ENCODE results near the gene ING4. TPM values are rescaled to one million over a fixed set of nuclear protein-coding genes. Genes with fewer than 3 reads are reported as not detected.

The ING4 gene
- total and polyA plus RNA-seq, 2 of the 4 experiments (the other 2 are of a cell fraction): 22.0 to 47.5 TPM

DNA sequence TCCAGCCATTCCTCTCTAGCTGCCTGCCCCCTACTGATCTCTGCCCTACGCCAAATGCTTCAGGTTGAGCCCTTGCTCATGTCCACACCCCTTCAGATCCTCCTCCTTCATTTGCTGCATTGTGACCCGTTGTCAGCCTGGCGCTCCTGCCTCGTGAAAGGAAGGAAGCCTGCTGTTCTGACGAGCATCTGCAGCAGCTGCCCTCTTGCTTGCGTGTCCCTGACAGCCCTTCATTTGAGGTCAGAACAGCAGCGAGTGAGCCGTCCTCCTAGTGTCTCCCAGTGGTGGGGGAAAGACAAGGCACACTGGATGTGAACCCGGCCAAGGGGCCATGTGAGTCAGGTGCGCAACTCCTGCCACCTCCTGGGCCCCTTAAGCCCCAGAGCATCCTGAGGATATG lies 40.7 kb upstream of the ING4 start:
- Histone ChIP-seq H3K4me2 (ENCODE audit: low read depth, low read length) (no peak overlapping the region), H3K9me1 (ENCODE audit: insufficient read depth, low read length) (no peaks in the 10 kb centered on the region), H2BK20ac (ENCODE audit: low read depth, low read length) (no peak overlapping the region), H3K4ac (ENCODE audit: low read depth, low read length) (no peak overlapping the region), H3K9ac (ENCODE audit: low read depth, low read length) (no peak overlapping the region), H4K8ac (ENCODE audit: low read depth in 2 of 2, low read length in 2 of 2) (no peak overlapping the region), H2BK5ac (ENCODE audit: low read depth, low read length, poor library complexity, severe bottlenecking) (no peak overlapping the region), H2AK9ac (replicated peaks; ENCODE audit: low read depth, low read length, poor library complexity) (peak overlapping the region; percentile 1), H3K4me1 (ENCODE audit: control insufficient read depth, insufficient read depth, low read length) (peaks cover 4% of the 10 kb centered on the region), H2BK15ac (ENCODE audit: low read depth, low read length) (no peak overlapping the region), H3K23ac (ENCODE audit: low read depth, low read length) (no peak overlapping the region), H3K18ac (ENCODE audit: low read depth, low read length) (no peak overlapping the region), H2BK120ac (ENCODE audit: low read depth, low read length) (no peak overlapping the region), H4K91ac (ENCODE audit: insufficient read depth, low read depth, low read length) (no peak overlapping the region), H3K4me3 (ENCODE audit: insufficient read depth, low read depth, low read length) (no peak overlapping the region), H3K27ac (ENCODE audit: insufficient read depth, low read length) (no peak overlapping the region), H3K36me3 (ENCODE audit: control insufficient read depth, insufficient read depth, low read length) (no peaks in the 10 kb centered on the region), H3K9me3 (ENCODE audit: control insufficient read depth, insufficient read depth, low read length) (no peaks in the 10 kb centered on the region), H2AK5ac (ENCODE audit: low read depth, low read length) (no peak overlapping the region), H3K79me1 (ENCODE audit: low read depth in 1 of 2, low read length in 2 of 2) (peaks cover 10 to 11% of the 10 kb centered on the region in 2 experiments; a peak in 3 of 4 replicates), H2AFZ (replicated peaks; ENCODE audit: low read length, poor library complexity) (peak overlapping the region; percentile 34), H3K56ac (ENCODE audit: extremely low read depth, insufficient read depth, low read length) (no peak overlapping the region), H4K20me1 (ENCODE audit: insufficient read depth, low read length) (no peaks in the 10 kb centered on the region), H4K5ac (ENCODE audit: low read depth, low read length) (no peak overlapping the region), H3K27me3 (ENCODE audit: control insufficient read depth, insufficient read depth, low read length) (peaks cover 3% of the 10 kb centered on the region; the same call in 1 of the 2 replicates), H3K14ac (replicated peaks; ENCODE audit: low read depth, low read length) (no peak overlapping the region)
- no CpG with 5 or more reads among the region's 10 CpGs for WGBS, 2 experiments (ENCODE audit: extremely low coverage in 2 of 2, insufficient read length in 1 of 2)
- no TSS peak for BruUV-seq (replicated peaks)
- ATAC-seq (ENCODE audit: low read depth) (no peak), DNase-seq (peak; percentile 41)
- TF ChIP-seq, protein P1, sequence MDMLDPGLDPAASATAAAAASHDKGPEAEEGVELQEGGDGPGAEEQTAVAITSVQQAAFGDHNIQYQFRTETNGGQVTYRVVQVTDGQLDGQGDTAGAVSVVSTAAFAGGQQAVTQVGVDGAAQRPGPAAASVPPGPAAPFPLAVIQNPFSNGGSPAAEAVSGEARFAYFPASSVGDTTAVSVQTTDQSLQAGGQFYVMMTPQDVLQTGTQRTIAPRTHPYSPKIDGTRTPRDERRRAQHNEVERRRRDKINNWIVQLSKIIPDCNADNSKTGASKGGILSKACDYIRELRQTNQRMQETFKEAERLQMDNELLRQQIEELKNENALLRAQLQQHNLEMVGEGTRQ (IDR thresholded peaks at IDR 0.05; ENCODE audit: low read depth, low read length): no peak
- TF ChIP-seq, protein P2, sequence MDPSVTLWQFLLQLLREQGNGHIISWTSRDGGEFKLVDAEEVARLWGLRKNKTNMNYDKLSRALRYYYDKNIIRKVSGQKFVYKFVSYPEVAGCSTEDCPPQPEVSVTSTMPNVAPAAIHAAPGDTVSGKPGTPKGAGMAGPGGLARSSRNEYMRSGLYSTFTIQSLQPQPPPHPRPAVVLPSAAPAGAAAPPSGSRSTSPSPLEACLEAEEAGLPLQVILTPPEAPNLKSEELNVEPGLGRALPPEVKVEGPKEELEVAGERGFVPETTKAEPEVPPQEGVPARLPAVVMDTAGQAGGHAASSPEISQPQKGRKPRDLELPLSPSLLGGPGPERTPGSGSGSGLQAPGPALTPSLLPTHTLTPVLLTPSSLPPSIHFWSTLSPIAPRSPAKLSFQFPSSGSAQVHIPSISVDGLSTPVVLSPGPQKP (IDR thresholded peaks at IDR 0.05; ENCODE audit: borderline replicate concordance, low read depth, low read length): no peak
- TF ChIP-seq RCOR1 (IDR thresholded peaks at IDR 0.05; ENCODE audit: insufficient replicate concordance, low read length) (no peak), SMC3 (IDR thresholded peaks at IDR 0.05; ENCODE audit: low read depth, low read length) (no peak), CHD1 (IDR thresholded peaks at IDR 0.05; ENCODE audit: low read depth, low read length) (no peak)
- in situ Hi-C loops (cut with MboI; ENCODE audit: low sequenced_read_pairs): no loop called here
- POLR2A ChIA-PET (ENCODE audit: unreplicated experiment): interaction anchor here (0.5 kb wide), 1 partner anchor 170 kb away, joined by 7 read pairs; the partner anchor contains the start of gene GAPDH
- dilution Hi-C loops (cut with HindIII; ENCODE audit: low sequenced_read_pairs, unreplicated experiment): no loop called here
- CTCF ChIA-PET: no interaction called here
- intact Hi-C loops (cut with micrococcal nuclease): no loop called here
